ENCODE data around the gene TUBG1. TPM values are rescaled to one million over a fixed set of nuclear protein-coding genes. Genes with fewer than 3 reads are reported as not detected.

Gene TUBG1
- polyA plus RNA-seq, 1 donor (not counting 4 experiments of a cell fraction or from before 2014, with no cell fraction given), result 54.8 TPM

- peak within 1 kb of the TSS; percentile 92 for H3K9ac ChIP-seq (ENCODE audit: control insufficient read depth, extremely low read depth, insufficient read depth, low read length)
- dilution Hi-C loops (cut with MboI; ENCODE audit: extremely low pct_ligation_motif_present, low sequenced_read_pairs), result no loop called here
- TF ChIP-seq CTCF (optimal IDR thresholded peaks at IDR 0.05 in 1 of 3, IDR thresholded peaks at IDR 0.05 in 1 of 3, conservative IDR thresholded peaks at IDR 0.05 in 1 of 3; ENCODE audit: extremely low read depth in 1 of 3, insufficient read depth in 2 of 3, low read length in 3 of 3) (peak; percentile 39 to 50 (median 47)), EZH2 (IDR thresholded peaks at IDR 0.05; ENCODE audit: low read length) (no peak)
- H3K4me1 ChIP-seq (ENCODE audit: control insufficient read depth, extremely low read depth, insufficient read depth, low read length), result peaks cover 18% of the 10 kb centered on the region
- FAIRE-seq, result peak; percentile 9
- peaks cover 31 to 41% of the 10 kb centered on the region in 2 experiments for H3K36me3 ChIP-seq (ENCODE audit: control insufficient read depth in 2 of 2, extremely low read depth in 1 of 2, insufficient read depth in 2 of 2, low read length in 2 of 2)
- peaks cover 30% of the 10 kb centered on the region for H3K79me2 ChIP-seq (ENCODE audit: control insufficient read depth, insufficient read depth, low read length)
- peak within 1 kb of the TSS; percentile 88 for H2AFZ ChIP-seq (ENCODE audit: control insufficient read depth, low read length)
- peak within 1 kb of the TSS; percentile 88 for H3K4me2 ChIP-seq (ENCODE audit: control insufficient read depth, extremely low read depth, insufficient read depth, low read depth, low read length)
- peak within 1 kb of the TSS; percentile 76 to 98 (median 92) for H3K4me3 ChIP-seq (ENCODE audit: control insufficient read depth in 2 of 3, extremely low read depth in 1 of 3, insufficient read depth in 2 of 3, low read depth in 1 of 3, low read length in 3 of 3)
- no peaks in the 10 kb centered on the region for H4K20me1 ChIP-seq (ENCODE audit: control insufficient read depth, extremely low read depth, insufficient read depth, low read length)
- DNase-seq (ENCODE audit: low read depth, low spot score), result peak; percentile 74
- H3K27me3 ChIP-seq (ENCODE audit: control insufficient read depth, extremely low read depth, insufficient read depth, low read length), result no peaks in the 10 kb centered on the region
- H3K9me1 ChIP-seq (ENCODE audit: control insufficient read depth, extremely low read depth, insufficient read depth, low read length), result no peaks in the 10 kb centered on the region
- no peaks in the 10 kb centered on the region for H3K9me3 ChIP-seq (ENCODE audit: control insufficient read depth, low read depth, low read length)
- peak within 1 kb of the TSS; percentile 79 for H3K27ac ChIP-seq (ENCODE audit: control insufficient read depth, insufficient read depth, low read length)
These were observed 31.8 kb upstream of the TUBG1 start, which contains the start of gene PSMC3IP for GRCh38 chr17:42577532-42578281. PSMC3IP (minus strand) TSS chr17:42577729; CDS start chr17:42577686, 43 bp downstream.

- DNase-seq (ENCODE audit: low read depth, low spot score) (no peak), FAIRE-seq (no peak)
- Histone ChIP-seq H4K20me1 (ENCODE audit: control insufficient read depth, extremely low read depth, insufficient read depth, low read length) (no peaks in the 10 kb centered on the region), H3K27me3 (ENCODE audit: control insufficient read depth, extremely low read depth, insufficient read depth, low read length) (no peaks in the 10 kb centered on the region), H3K9me3 (ENCODE audit: control insufficient read depth, low read depth, low read length) (no peaks in the 10 kb centered on the region), H3K4me1 (ENCODE audit: control insufficient read depth, extremely low read depth, insufficient read depth, low read length) (peaks cover 18% of the 10 kb centered on the region), H3K4me3 (ENCODE audit: control insufficient read depth in 2 of 3, extremely low read depth in 1 of 3, insufficient read depth in 2 of 3, low read depth in 1 of 3, low read length in 3 of 3) (peak overlapping the region; percentile 76 to 98 (median 92)), H3K79me2 (ENCODE audit: control insufficient read depth, insufficient read depth, low read length) (peaks cover 30% of the 10 kb centered on the region), H3K4me2 (ENCODE audit: control insufficient read depth, extremely low read depth, insufficient read depth, low read depth, low read length) (peak overlapping the region; percentile 88), H3K9me1 (ENCODE audit: control insufficient read depth, extremely low read depth, insufficient read depth, low read length) (no peaks in the 10 kb centered on the region), H3K36me3 (ENCODE audit: control insufficient read depth in 2 of 2, extremely low read depth in 1 of 2, insufficient read depth in 2 of 2, low read length in 2 of 2) (peaks cover 28 to 40% of the 10 kb centered on the region in 2 experiments), H3K9ac (ENCODE audit: control insufficient read depth, extremely low read depth, insufficient read depth, low read length) (peak overlapping the region; percentile 92), H3K27ac (ENCODE audit: control insufficient read depth, insufficient read depth, low read length) (peak overlapping the region; percentile 79), H2AFZ (ENCODE audit: control insufficient read depth, low read length) (no peak overlapping the region)
- dilution Hi-C loops (cut with MboI; ENCODE audit: extremely low pct_ligation_motif_present, low sequenced_read_pairs), result no loop called here
- TF ChIP-seq EZH2 (IDR thresholded peaks at IDR 0.05; ENCODE audit: low read length) (no peak), CTCF (optimal IDR thresholded peaks at IDR 0.05 in 1 of 3, IDR thresholded peaks at IDR 0.05 in 1 of 3, conservative IDR thresholded peaks at IDR 0.05 in 1 of 3; ENCODE audit: extremely low read depth in 1 of 3, insufficient read depth in 2 of 3, low read length in 3 of 3) (peak; percentile 82 to 83 (median 83))
These were observed 31.1 kb upstream of the TUBG1 start for GRCh38 chr17:42578282-42578869.

Measured in keratinocyte (primary cell).